Measurements from ENCODE around the gene TMEM145. TPM values are rescaled to one million over a fixed set of nuclear protein-coding genes. Genes with fewer than 3 reads are reported as not detected.
A peak's percentile ranks its signal among the peaks of the same experiment; 100 is the strongest.

The TMEM145 gene
- total and polyA plus RNA-seq, 9 of the 15 experiments (the other 6 are each of a cell fraction or from before 2014, with no cell fraction given), result 0.80 to 5.5 (median 1.9) TPM; not detected in 3

- TF ChIP-seq ERF (CRISPR knock-in tag; IDR thresholded peaks at IDR 0.05) (no peak), KDM2B (CRISPR knock-in tag; IDR thresholded peaks at IDR 0.05) (no peak), ZNF239 (CRISPR knock-in tag; IDR thresholded peaks at IDR 0.05) (no peak), SMARCC2 (IDR thresholded peaks at IDR 0.05; ENCODE audit: low read depth) (no peak), ATF1 (CRISPR knock-in tag; IDR thresholded peaks at IDR 0.05) (no peak), ATF1 (tag; IDR thresholded peaks at IDR 0.05) (peak; percentile 79), ADNP (tag; IDR thresholded peaks at IDR 0.05) (no peak), E2F3 (CRISPR knock-in tag; IDR thresholded peaks at IDR 0.05) (no peak), DLX4 (CRISPR knock-in tag; IDR thresholded peaks at IDR 0.05) (no peak), ZFP30 (CRISPR knock-in tag; IDR thresholded peaks at IDR 0.05; ENCODE audit: borderline replicate concordance) (no peak), MIER1 (IDR thresholded peaks at IDR 0.05; ENCODE audit: low read depth) (no peak), CC2D1A (IDR thresholded peaks at IDR 0.05) (no peak), TSC22D4 (tag; IDR thresholded peaks at IDR 0.05) (no peak), SAP30 (IDR thresholded peaks at IDR 0.05; ENCODE audit: borderline replicate concordance, insufficient read depth, low read depth, low read length, poor library complexity, severe bottlenecking) (peak; percentile 54), SMARCA4 (IDR thresholded peaks at IDR 0.05) (0 out of 2 replicates have a peak, but pooled peaks have one; percentile 8), REST (IDR thresholded peaks at IDR 0.05; ENCODE audit: borderline replicate concordance) (peak; percentile 81; the same call in 1 of the 2 replicates), REST (CRISPR knock-in tag; IDR thresholded peaks at IDR 0.05; ENCODE audit: low read depth) (no peak), ZNF280B (CRISPR knock-in tag; IDR thresholded peaks at IDR 0.05) (no peak), STAG1 (CRISPR knock-in tag; IDR thresholded peaks at IDR 0.05; ENCODE audit: borderline replicate concordance) (no peak; the same call in 1 of the 2 replicates)
Observed at GRCh38 chr19:42279902-42280814, 33.0 kb upstream of the TMEM145 start (continued).

All from K562 (cell line).